Measurements from ENCODE around the gene TTC8. TPM values are rescaled to one million over a fixed set of nuclear protein-coding genes. Genes with fewer than 3 reads are reported as not detected.

Gene TTC8
- total and polyA plus RNA-seq, 2 donors (not counting 3 experiments of a cell fraction or from before 2014, with no cell fraction given) = 11.9 to 16.3 TPM

DNA sequence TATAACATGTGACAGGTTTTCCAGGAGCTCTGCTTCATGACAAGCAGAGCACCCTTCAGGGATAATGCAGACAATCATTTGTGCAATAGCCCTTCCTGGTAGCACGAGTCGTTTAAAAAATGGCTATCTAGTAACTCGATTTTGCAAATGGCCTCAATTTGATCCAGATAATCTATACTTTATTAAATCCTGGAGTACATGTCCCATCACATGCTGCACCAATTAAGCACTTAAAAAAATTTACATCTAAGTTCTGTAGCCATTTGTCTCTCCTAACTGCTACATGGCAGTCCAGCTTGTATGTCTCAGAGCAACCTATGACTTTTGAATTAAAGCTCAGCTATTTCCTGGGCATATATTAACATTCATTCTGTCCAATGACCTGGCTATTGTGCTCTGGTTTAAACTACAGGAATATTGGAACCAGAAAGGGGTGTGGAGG is 79.8 kb downstream of the TTC8 start:
- H3K27me3 ChIP-seq (ENCODE audit: control insufficient read depth in 2 of 2, insufficient read depth in 2 of 2, low read length in 2 of 2) = no peaks in the 10 kb centered on the region
- no peaks in the 10 kb centered on the region for H4K20me1 ChIP-seq (replicated peaks; ENCODE audit: control insufficient read depth, extremely low read depth, insufficient read depth, low read length)
- ChIA-PET POLR2A (no interaction called here), CTCF (interaction anchor here (1.1 to 1.9 kb wide), 2 partner anchors 17 to 162 kb away, joined by 4 to 5 read pairs; no protein-coding TSS in a partner anchor)
- TF ChIP-seq POLR2AphosphoS5 (IDR thresholded peaks at IDR 0.05; ENCODE audit: insufficient read depth, low read depth, low read length) (no peak), EZH2 (IDR thresholded peaks at IDR 0.05; ENCODE audit: borderline replicate concordance, low read depth, low read length, severe bottlenecking) (no peak), POLR2A (IDR thresholded peaks at IDR 0.05; ENCODE audit: low read depth, low read length) (no peak), GATA2 (IDR thresholded peaks at IDR 0.05; ENCODE audit: insufficient read depth, insufficient read length, low read depth, low read length) (no peak), JUN (IDR thresholded peaks at IDR 0.05; ENCODE audit: borderline replicate concordance, insufficient read depth, insufficient read length, low read depth) (no peak), MYC (IDR thresholded peaks at IDR 0.05; ENCODE audit: low read depth, low read length) (no peak), FOS (IDR thresholded peaks at IDR 0.05; ENCODE audit: borderline replicate concordance, insufficient read depth, low read length) (no peak), CTCF (IDR thresholded peaks at IDR 0.05; ENCODE audit: extremely low read depth in 1 of 2, insufficient read depth in 1 of 2, low read depth in 1 of 2, low read length in 2 of 2) (no peak)
- TF ChIP-seq, protein P1, sequence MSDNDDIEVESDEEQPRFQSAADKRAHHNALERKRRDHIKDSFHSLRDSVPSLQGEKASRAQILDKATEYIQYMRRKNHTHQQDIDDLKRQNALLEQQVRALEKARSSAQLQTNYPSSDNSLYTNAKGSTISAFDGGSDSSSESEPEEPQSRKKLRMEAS (IDR thresholded peaks at IDR 0.05; ENCODE audit: insufficient read depth, insufficient read length) = no peak
- H3K4me1 ChIP-seq (ENCODE audit: control insufficient read depth, extremely low read depth, insufficient read depth, low read length) = no peaks in the 10 kb centered on the region
- H2AFZ ChIP-seq (ENCODE audit: low read depth, low read length) = no peak overlapping the region
- H3K36me3 ChIP-seq (ENCODE audit: control insufficient read depth in 2 of 2, extremely low read depth in 1 of 2, insufficient read depth in 2 of 2, low read length in 2 of 2) = no peaks in the 10 kb centered on the region
- no peak overlapping the region for H3K9ac ChIP-seq (replicated peaks; ENCODE audit: extremely low read depth, insufficient read depth, low read length)
- H3K4me3 ChIP-seq (replicated peaks in 1 of 3; ENCODE audit: insufficient read depth in 1 of 3, low read depth in 1 of 3, low read length in 3 of 3) = no peak overlapping the region
- no TSS peak for BruUV-seq (replicated peaks)
- DNase-seq (ENCODE audit: low read depth, low spot score) = no peak
- no peak overlapping the region for H3K4me2 ChIP-seq (ENCODE audit: insufficient read depth, low read length)
- intact Hi-C loops (cut with micrococcal nuclease) (no loop called here), dilution Hi-C loops (cut with MboI; ENCODE audit: extremely low pct_ligation_motif_present, low sequenced_read_pairs) (no loop called here)
- H3K27ac ChIP-seq (ENCODE audit: insufficient read depth, low read depth, low read length) = no peak overlapping the region
- H3K9me1 ChIP-seq (replicated peaks; ENCODE audit: control insufficient read depth, extremely low read depth, insufficient read depth, low read length) = no peaks in the 10 kb centered on the region
- no peak for FAIRE-seq
- no peaks in the 10 kb centered on the region for H3K79me2 ChIP-seq (ENCODE audit: control insufficient read depth, insufficient read depth, low read length)
- no peaks in the 10 kb centered on the region for H3K9me3 ChIP-seq (replicated peaks; ENCODE audit: control insufficient read depth, insufficient read depth, low read length)
